KBM-7 (cell line): Measurements from ENCODE around the gene PON1.

Source experiments
- DNase-seq: peaks from one replicate; pipeline ENCODE4 v3.0.0-alpha.2; 2015
- in situ Hi-C: fragments of 300-500 bp; cut with MboI; formaldehyde crosslinking; loops from 2 replicates; pipeline ENCODE4 v1.14.3; 2020; ENCODE audit warnings: low sequenced_read_pairs, low pct_unique_long_range_greater_than_20kb, mixed read lengths

The PON1 gene

GRCh38 chr7:95265634-95266033, 58.7 kb downstream of the PON1 start:
- in situ Hi-C loops: no loop called here

GRCh38 chr7:95264363-95264891, 59.9 kb downstream of the PON1 start:
- DNase-seq: no peak
- in situ Hi-C loops: no loop called here

More at GRCh38 chr7:95265634-95266033, 58.7 kb downstream of the PON1 start:
- DNase-seq: no peak

GRCh38 chr7:95263785-95264362, 60.5 kb downstream of the PON1 start:
- DNase-seq: no peak
- in situ Hi-C loops: no loop called here

- in situ Hi-C loops: no loop called here
- DNase-seq: no peak
These were observed 61.5 kb downstream of the PON1 start for GRCh38 chr7:95262875-95263274.

GRCh38 chr7:95261895-95262415, 62.4 kb downstream of the PON1 start:
- in situ Hi-C loops: no loop called here
- no peak for DNase-seq

GRCh38 chr7:95255691-95256090, 68.6 kb downstream of the PON1 start:
- in situ Hi-C loops: no loop called here
- no peak for DNase-seq

GRCh38 chr7:95253986-95254385, 70.3 kb downstream of the PON1 start:
- DNase-seq: no peak
- in situ Hi-C loops: no loop called here

- no peak for DNase-seq
- in situ Hi-C loops: no loop called here
These were observed 72.4 kb downstream of the PON1 start for GRCh38 chr7:95251966-95252365.

GRCh38 chr7:95250571-95250970, 73.8 kb downstream of the PON1 start:
- in situ Hi-C loops: no loop called here
- no peak for DNase-seq
